ENCODE results near the gene SAMD1.

GRCh38 chr19:14081797-14082674, 8.5 kb downstream of the SAMD1 start:
- TF ChIP-seq CTCF (optimal IDR thresholded peaks at IDR 0.05 in 1 of 3, IDR thresholded peaks at IDR 0.05 in 1 of 3, conservative IDR thresholded peaks at IDR 0.05 in 1 of 3; ENCODE audit: extremely low read depth in 1 of 3, insufficient read depth in 2 of 3, low read length in 3 of 3) (no peak), EZH2 (IDR thresholded peaks at IDR 0.05; ENCODE audit: low read length) (no peak)
